CD4-positive, alpha-beta T cell treated with Interleukin-15 for 1 hour (primary cell): Measurements from ENCODE around the gene CCR5AS.
"Not testable (repeated sequence)": the region's sequence is repeated elsewhere in the genome, so short reads cannot be mapped to it uniquely, and the experiment has no call there.

Source experiments
- DNase-seq: peaks from one replicate; pipeline ENCODE4 v3.0.0-alpha.2; 2020

The CCR5AS gene

GRCh38 chr3:46427916-46428833, 21.3 kb upstream of the CCR5AS start:
- no peak for DNase-seq

GRCh38 chr3:46427404-46427803, 20.5 kb upstream of the CCR5AS start:
- DNase-seq = not testable (repeated sequence)

- DNase-seq = not testable (repeated sequence)
These were observed 19.6 kb upstream of the CCR5AS start for GRCh38 chr3:46426476-46426875.

GRCh38 chr3:46423588-46423987, 16.7 kb upstream of the CCR5AS start:
- no peak for DNase-seq

GRCh38 chr3:46422617-46423016, 15.8 kb upstream of the CCR5AS start:
- DNase-seq = no peak

- DNase-seq = no peak
These were observed 14.1 kb upstream of the CCR5AS start for GRCh38 chr3:46420931-46421330.

GRCh38 chr3:46419816-46420215, 12.9 kb upstream of the CCR5AS start:
- no peak for DNase-seq

- DNase-seq = no peak
These were observed 11.2 kb upstream of the CCR5AS start for GRCh38 chr3:46417841-46418611.

GRCh38 chr3:46416811-46417510, 10.1 kb upstream of the CCR5AS start:
- DNase-seq = no peak

GRCh38 chr3:46416125-46416810, 9.4 kb upstream of the CCR5AS start:
- no peak for DNase-seq

GRCh38 chr3:46414739-46415138, 7.9 kb upstream of the CCR5AS start:
- DNase-seq = no peak

- no peak for DNase-seq
These were observed 7.1 kb upstream of the CCR5AS start for GRCh38 chr3:46413951-46414350.

GRCh38 chr3:46412786-46413298, 6.0 kb upstream of the CCR5AS start:
- no peak for DNase-seq

GRCh38 chr3:46411271-46411670, 4.4 kb upstream of the CCR5AS start:
- no peak for DNase-seq

- DNase-seq = no peak
These were observed 3.8 kb upstream of the CCR5AS start for GRCh38 chr3:46410669-46411068.

- no peak for DNase-seq
These were observed 3.0 kb upstream of the CCR5AS start for GRCh38 chr3:46409739-46410489.

- DNase-seq = no peak
These were observed 2.0 kb upstream of the CCR5AS start for GRCh38 chr3:46408853-46409252.

GRCh38 chr3:46407970-46408369, 1.1 kb upstream of the CCR5AS start:
- no peak for DNase-seq

- DNase-seq = peak; percentile 82
These were observed 451 bp downstream of the CCR5AS start for GRCh38 chr3:46406443-46406787.

- DNase-seq = peak; percentile 41
These were observed 1.4 kb downstream of the CCR5AS start for GRCh38 chr3:46405301-46406019.

- not testable (repeated sequence) for DNase-seq
These were observed 4.0 kb downstream of the CCR5AS start for GRCh38 chr3:46402902-46403301.
